Breast epithelium (tissue), 3 donors: ENCODE data around the gene BABAM2.

Experiments used
- CTCF ChIP-seq, 3 donors: fragments of 450-650 bp; IDR thresholded peaks; one replicate each; pipeline ENCODE4 v1.5.1; 2016 to 2017; ENCODE audit warnings: antibody characterized with exemption in 3 of 3, mild to moderate bottlenecking in 3 of 3, moderate library complexity in 3 of 3
- POLR2A ChIP-seq: fragments of 450-650 bp; IDR thresholded peaks from one replicate; pipeline ENCODE4 v1.6.1; 2016; ENCODE audit warnings: antibody characterized with exemption, mild to moderate bottlenecking, moderate library complexity
- POLR2AphosphoS5 ChIP-seq, 3 donors: sonication (generic); formaldehyde crosslinking; IDR thresholded peaks; one replicate each; pipeline ENCODE4 v1.6.1; 2017; ENCODE audit warnings: antibody characterized with exemption in 3 of 3

DNA sequence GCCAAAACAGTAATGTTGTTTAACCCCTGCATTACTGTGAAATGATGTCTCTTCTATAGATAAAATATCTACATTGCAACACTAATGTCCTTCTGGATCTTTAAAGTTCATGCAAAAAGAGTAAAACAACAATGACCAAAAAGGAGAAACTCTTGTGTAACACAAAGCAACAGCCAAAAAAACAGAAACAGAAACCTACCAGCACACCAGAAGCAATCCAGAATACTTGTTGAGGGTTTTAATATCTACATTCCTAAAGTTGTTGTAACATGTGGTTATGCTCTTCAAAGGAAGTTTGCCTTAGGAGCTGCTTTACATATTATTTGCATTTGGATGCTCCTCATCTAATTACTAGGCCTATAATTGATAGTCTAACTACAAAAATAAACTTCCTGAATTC is 157.2 kb downstream of the BABAM2 start:
- TF ChIP-seq CTCF (IDR thresholded peaks at IDR 0.05): no peak
- TF ChIP-seq POLR2A: no peak
- TF ChIP-seq POLR2AphosphoS5 (IDR thresholded peaks at IDR 0.05): no peak
